Erythroblast (primary cell): ENCODE results near the gene PTGIS.

Source experiments
- GATA1 ChIP-seq: IDR thresholded peaks from 2 replicates; pipeline ENCODE4 v1.6.1; 2011; ENCODE audit warnings: low read depth, mild to moderate bottlenecking, control low read depth, low read length, moderate library complexity
- POLR2A ChIP-seq: IDR thresholded peaks from 2 replicates; pipeline ENCODE4 v1.6.1; 2011; ENCODE audit warnings: mild to moderate bottlenecking, low read length

- TF ChIP-seq POLR2A (no peak), GATA1 (no peak)
Measured at GRCh38 chr20:49557449-49557848, 10.5 kb downstream of the PTGIS start.
